ENCODE results near the gene SORL1.

DNA sequence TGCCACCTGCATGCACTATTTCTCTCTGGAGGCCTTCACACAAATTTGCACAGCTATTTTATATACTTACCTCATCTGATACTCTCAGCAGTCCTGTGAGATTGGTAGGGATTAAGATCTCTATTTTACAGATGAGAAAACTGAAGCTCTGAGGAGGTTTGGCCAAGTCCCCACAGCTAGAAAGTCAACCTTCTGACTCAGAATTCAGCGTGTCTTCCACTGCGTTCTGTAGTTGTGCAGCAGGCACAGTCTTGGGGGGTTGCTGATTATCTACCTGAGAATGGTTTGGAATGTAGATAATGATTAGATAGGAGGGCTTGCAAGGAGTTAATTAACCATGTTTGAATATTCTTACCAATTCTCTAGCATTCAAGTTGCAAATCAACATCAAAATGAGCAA is 2.5 kb upstream of the SORL1 start:
- no peak for TF ChIP-seq POLR2A (IDR thresholded peaks at IDR 0.05)
- TF ChIP-seq CTCF (IDR thresholded peaks at IDR 0.05) = no peak
